Loucy (cell line): ENCODE results near the gene MTCL3.
A peak's percentile ranks its signal among the peaks of the same experiment; 100 is the strongest.

Experiments
- H2AFZ ChIP-seq: fragments of 200-600 bp; sonication (generic); 2 replicates; pipeline ENCODE4 v1.6.0; 2016; ENCODE audit warnings: antibody characterized with exemption, mild to moderate bottlenecking, low read length, moderate library complexity
- H3F3A ChIP-seq: fragments of 200-600 bp; 2 replicates; pipeline ENCODE4 v1.6.0; 2016; ENCODE audit warnings: antibody characterized with exemption, low read depth, mild to moderate bottlenecking
- H3K27me3 ChIP-seq: fragments of 200-600 bp; sonication (generic); 2 replicates; pipeline ENCODE4 v1.6.1; 2014; ENCODE audit warnings: low read length, mild to moderate bottlenecking; ENCODE audit not compliant: insufficient read depth, poor library complexity, severe bottlenecking
- H3K36me3 ChIP-seq: fragments of 200-600 bp; sonication (generic); 2 replicates; pipeline ENCODE4 v1.6.1; 2016; ENCODE audit warnings: low read length; ENCODE audit not compliant: insufficient read depth
- H3K4me1 ChIP-seq: fragments of 200-600 bp; sonication (generic); 2 replicates; pipeline ENCODE4 v1.5.1; 2014; ENCODE audit warnings: low read length, mild to moderate bottlenecking; ENCODE audit not compliant: insufficient read depth, poor library complexity, severe bottlenecking
- H3K4me2 ChIP-seq: fragments of 200-600 bp; sonication (generic); 2 replicates; pipeline ENCODE4 v1.6.0; 2014; ENCODE audit warnings: antibody characterized with exemption, low read length, low read depth, mild to moderate bottlenecking; ENCODE audit not compliant: poor library complexity, severe bottlenecking
- H3K4me3 ChIP-seq: fragments of 200-600 bp; sonication (generic); 2 replicates; pipeline ENCODE4 v1.5.1; 2014; ENCODE audit warnings: low read length, mild to moderate bottlenecking, mixed read lengths; ENCODE audit not compliant: poor library complexity, severe bottlenecking
- H3K79me2 ChIP-seq: fragments of 200-600 bp; sonication (generic); 2 replicates; pipeline ENCODE4 v1.6.1; 2014; ENCODE audit warnings: low read length; ENCODE audit not compliant: insufficient read depth
- H3K9ac ChIP-seq: fragments of 200-600 bp; sonication (generic); 2 replicates; pipeline ENCODE4 v1.6.0; 2014; ENCODE audit warnings: mild to moderate bottlenecking, low read depth, low read length, moderate library complexity; ENCODE audit not compliant: poor library complexity, severe bottlenecking
- H3K9me2 ChIP-seq: fragments of 200-600 bp; sonication (generic); replicated peaks from 2 replicates; pipeline ENCODE4 v1.6.1; 2016; ENCODE audit warnings: low read depth, low read length, mixed read lengths
- H3K9me3 ChIP-seq: fragments of 200-600 bp; sonication (generic); 2 replicates; pipeline ENCODE4 v1.6.1; 2014; ENCODE audit warnings: mild to moderate bottlenecking, antibody characterized with exemption, low read length, low read depth; ENCODE audit not compliant: insufficient read depth
- H4K20me1 ChIP-seq: fragments of 200-600 bp; sonication (generic); 2 replicates; pipeline ENCODE4 v1.6.0; 2014; ENCODE audit warnings: antibody characterized with exemption, low read length, mild to moderate bottlenecking; ENCODE audit not compliant: insufficient read depth, poor library complexity, severe bottlenecking
- CTCF ChIP-seq: fragments of 200-600 bp; sonication (generic); conservative IDR thresholded peaks from 2 replicates; pipeline ENCODE4 v1.5.1; 2014; ENCODE audit warnings: mild to moderate bottlenecking, antibody characterized with exemption, low read length
- EZH2phosphoT487 ChIP-seq: fragments of 200-600 bp; IDR thresholded peaks from 2 replicates; pipeline ENCODE4 v1.6.1; 2018; ENCODE audit warnings: antibody characterized with exemption, mild to moderate bottlenecking, moderate library complexity, borderline replicate concordance

Gene MTCL3

GRCh38 chr6:127554435-127555006 is 35.4 kb upstream of the MTCL3 start:
- Histone ChIP-seq H3K4me2 (no peak overlapping the region), H3K4me1 (no peaks in the 10 kb centered on the region), H3K27me3 (no peaks in the 10 kb centered on the region), H3K4me3 (no peak overlapping the region), H3K9me2 (no peaks in the 10 kb centered on the region), H4K20me1 (no peaks in the 10 kb centered on the region), H3K36me3 (no peaks in the 10 kb centered on the region), H3F3A (no peaks in the 10 kb centered on the region), H3K9me3 (no peaks in the 10 kb centered on the region), H3K9ac (no peak overlapping the region), H2AFZ (no peak overlapping the region), H3K79me2 (no peaks in the 10 kb centered on the region)
- TF ChIP-seq EZH2phosphoT487 (no peak), CTCF (peak; percentile 51)

GRCh38 chr6:127550403-127550802 is 31.3 kb upstream of the MTCL3 start:
- H3K79me2 ChIP-seq, result no peaks in the 10 kb centered on the region
- no peaks in the 10 kb centered on the region for H3K27me3 ChIP-seq
- no peaks in the 10 kb centered on the region for H3K4me1 ChIP-seq
- H2AFZ ChIP-seq, result no peak overlapping the region
- no peak overlapping the region for H3K9ac ChIP-seq
- no peak overlapping the region for H3K4me3 ChIP-seq
- TF ChIP-seq EZH2phosphoT487, result no peak
- no peak for TF ChIP-seq CTCF
- H3K9me3 ChIP-seq, result no peaks in the 10 kb centered on the region
- H3F3A ChIP-seq, result no peaks in the 10 kb centered on the region
- H4K20me1 ChIP-seq, result no peaks in the 10 kb centered on the region
- no peaks in the 10 kb centered on the region for H3K9me2 ChIP-seq
- no peaks in the 10 kb centered on the region for H3K36me3 ChIP-seq
- no peak overlapping the region for H3K4me2 ChIP-seq

DNA sequence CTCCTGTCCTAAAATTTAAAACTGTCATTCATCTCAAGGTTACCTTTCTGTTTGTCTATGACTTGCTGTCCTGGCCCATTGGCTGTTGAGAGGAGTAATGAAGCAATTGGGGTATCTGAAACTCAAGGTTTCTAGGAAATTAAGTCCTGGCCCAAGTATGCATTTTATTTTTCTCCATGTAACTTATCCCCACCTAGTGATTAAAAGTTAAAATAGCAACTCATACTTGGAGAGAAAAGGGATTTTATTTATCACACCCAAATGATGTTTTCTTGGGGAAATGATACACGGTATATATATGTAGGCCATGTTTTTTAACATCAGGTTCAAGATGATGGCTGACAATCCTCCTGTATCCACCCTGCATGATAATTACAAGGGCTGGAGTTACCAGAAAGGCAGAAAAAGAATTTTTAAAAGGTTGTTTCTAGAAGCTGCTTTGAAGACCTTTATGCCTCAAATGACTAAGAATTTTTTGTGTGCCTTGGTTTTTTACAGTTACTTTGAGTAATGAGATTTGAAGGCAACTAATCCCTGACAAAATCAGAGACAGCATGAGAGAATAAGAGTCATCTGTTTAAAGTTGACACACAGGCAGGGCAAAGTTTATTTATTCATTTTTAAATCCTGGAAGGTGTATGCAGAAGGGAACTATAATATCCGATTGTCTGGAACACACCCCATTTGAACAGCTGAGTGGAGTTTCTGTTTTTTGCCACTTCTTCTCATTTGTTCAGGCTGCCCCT is 28.9 kb upstream of the MTCL3 start:
- Histone ChIP-seq H3K4me2 (no peak overlapping the region), H2AFZ (no peak overlapping the region), H3K9ac (no peak overlapping the region), H3K9me3 (no peaks in the 10 kb centered on the region), H3F3A (no peaks in the 10 kb centered on the region), H3K4me3 (no peak overlapping the region), H3K9me2 (no peaks in the 10 kb centered on the region), H3K79me2 (no peaks in the 10 kb centered on the region), H4K20me1 (no peaks in the 10 kb centered on the region), H3K27me3 (no peaks in the 10 kb centered on the region), H3K36me3 (no peaks in the 10 kb centered on the region), H3K4me1 (no peaks in the 10 kb centered on the region)
- TF ChIP-seq EZH2phosphoT487 (no peak), CTCF (peak; percentile 51)
